ENCODE data around the gene PPP1R1C. TPM values are rescaled to one million over a fixed set of nuclear protein-coding genes. Genes with fewer than 3 reads are reported as not detected.

Gene PPP1R1C
- total RNA-seq, 2 experiments from 2014 or later = not detected

GRCh38 chr2:181957668-181958067 lies 28.0 kb upstream of the PPP1R1C start:
- intact Hi-C loops (cut with micrococcal nuclease; ENCODE audit: unreplicated experiment) = no loop called here
- H3K4me1 ChIP-seq (ENCODE audit: insufficient read depth, low read length, poor library complexity, severe bottlenecking) = peaks cover 11% of the 10 kb centered on the region
- BruUV-seq (replicated peaks) = no TSS peak
- no peaks in the 10 kb centered on the region for H3K36me3 ChIP-seq (ENCODE audit: insufficient read depth, low read length)
- no peaks in the 10 kb centered on the region for H3K9me3 ChIP-seq (ENCODE audit: low read length)
- DNase-seq (ENCODE audit: low spot score) = no peak
- H3K27ac ChIP-seq (ENCODE audit: low read depth, low read length, poor library complexity, severe bottlenecking) = no peak overlapping the region
- no peaks in the 10 kb centered on the region for H3K9me2 ChIP-seq (ENCODE audit: insufficient read depth, low read length)
- no peak overlapping the region for H3K4me2 ChIP-seq (ENCODE audit: low read length)
- no peak overlapping the region for H2AFZ ChIP-seq (ENCODE audit: low read length)
- TF ChIP-seq CTCF (conservative IDR thresholded peaks at IDR 0.05; ENCODE audit: low read length) (no peak), EZH2phosphoT487 (IDR thresholded peaks at IDR 0.05; ENCODE audit: borderline replicate concordance, low read depth, low read length) (no peak)
- ChIA-PET POLR2A (interaction anchor here (0.6 to 1.0 kb wide), 3 partner anchors 22 to 106 kb away, joined by 3 read pairs; no protein-coding TSS in a partner anchor), CTCF (ENCODE audit: unreplicated experiment) (no interaction called here)
- H3K4me3 ChIP-seq (ENCODE audit: low read depth, low read length, poor library complexity, severe bottlenecking) = no peak overlapping the region
- no peaks in the 10 kb centered on the region for H4K20me1 ChIP-seq (ENCODE audit: insufficient read depth, low read length)
- no peaks in the 10 kb centered on the region for H3K79me2 ChIP-seq (ENCODE audit: insufficient read depth, low read depth, low read length)

- no peak overlapping the region for H2AFZ ChIP-seq (ENCODE audit: low read length)
- no peaks in the 10 kb centered on the region for H3K9me3 ChIP-seq (ENCODE audit: low read length)
- TF ChIP-seq EZH2phosphoT487 (IDR thresholded peaks at IDR 0.05; ENCODE audit: borderline replicate concordance, low read depth, low read length) = no peak
- TF ChIP-seq CTCF (conservative IDR thresholded peaks at IDR 0.05; ENCODE audit: low read length) = no peak
- intact Hi-C loops (cut with micrococcal nuclease; ENCODE audit: unreplicated experiment) = no loop called here
- DNase-seq (ENCODE audit: low spot score) = no peak
- ChIA-PET CTCF (ENCODE audit: unreplicated experiment) (interaction anchor here (0.6 kb wide), 1 partner anchor 217 kb away, joined by 3 read pairs; no protein-coding TSS in a partner anchor), POLR2A (interaction anchor here (0.6 to 1.4 kb wide), 3 partner anchors 17 to 39 kb away, joined by 3 to 4 read pairs (median 3); no protein-coding TSS in a partner anchor)
- no peaks in the 10 kb centered on the region for H3K79me2 ChIP-seq (ENCODE audit: insufficient read depth, low read depth, low read length)
- H4K20me1 ChIP-seq (ENCODE audit: insufficient read depth, low read length) = no peaks in the 10 kb centered on the region
- no peaks in the 10 kb centered on the region for H3K9me2 ChIP-seq (ENCODE audit: insufficient read depth, low read length)
- peaks cover 8% of the 10 kb centered on the region for H3K4me1 ChIP-seq (ENCODE audit: insufficient read depth, low read length, poor library complexity, severe bottlenecking)
- no peak overlapping the region for H3K4me3 ChIP-seq (ENCODE audit: low read depth, low read length, poor library complexity, severe bottlenecking)
- no peak overlapping the region for H3K4me2 ChIP-seq (ENCODE audit: low read length)
- H3K36me3 ChIP-seq (ENCODE audit: insufficient read depth, low read length) = no peaks in the 10 kb centered on the region
- BruUV-seq (replicated peaks) = no TSS peak
- H3K27ac ChIP-seq (ENCODE audit: low read depth, low read length, poor library complexity, severe bottlenecking) = no peak overlapping the region
Measured at GRCh38 chr2:181958726-181959125, 26.9 kb upstream of the PPP1R1C start.

- Histone ChIP-seq H3K9me2 (ENCODE audit: insufficient read depth, low read length) (no peaks in the 10 kb centered on the region), H2AFZ (ENCODE audit: low read length) (no peak overlapping the region), H3K4me1 (ENCODE audit: insufficient read depth, low read length, poor library complexity, severe bottlenecking) (peaks cover 3% of the 10 kb centered on the region), H4K20me1 (ENCODE audit: insufficient read depth, low read length) (no peaks in the 10 kb centered on the region), H3K4me3 (ENCODE audit: low read depth, low read length, poor library complexity, severe bottlenecking) (no peak overlapping the region), H3K27ac (ENCODE audit: low read depth, low read length, poor library complexity, severe bottlenecking) (no peak overlapping the region), H3K36me3 (ENCODE audit: insufficient read depth, low read length) (no peaks in the 10 kb centered on the region), H3K79me2 (ENCODE audit: insufficient read depth, low read depth, low read length) (no peaks in the 10 kb centered on the region), H3K4me2 (ENCODE audit: low read length) (no peak overlapping the region), H3K9me3 (ENCODE audit: low read length) (no peaks in the 10 kb centered on the region)
- BruUV-seq (replicated peaks) = no TSS peak
- no peak for TF ChIP-seq EZH2phosphoT487 (IDR thresholded peaks at IDR 0.05; ENCODE audit: borderline replicate concordance, low read depth, low read length)
- TF ChIP-seq CTCF (conservative IDR thresholded peaks at IDR 0.05; ENCODE audit: low read length) = no peak
- ChIA-PET CTCF (ENCODE audit: unreplicated experiment) (interaction anchor here (0.6 kb wide), 1 partner anchor 218 kb away, joined by 3 read pairs; no protein-coding TSS in a partner anchor), POLR2A (interaction anchor here (0.6 to 1.4 kb wide), 3 partner anchors 16 to 38 kb away, joined by 3 to 4 read pairs (median 3); no protein-coding TSS in a partner anchor)
- DNase-seq (ENCODE audit: low spot score) = no peak
- intact Hi-C loops (cut with micrococcal nuclease; ENCODE audit: unreplicated experiment) = no loop called here
Measured at GRCh38 chr2:181959508-181959907, 26.1 kb upstream of the PPP1R1C start.
